Colonic mucosa (tissue), 4 donors: ENCODE measurements around the gene TIMP2. TPM values are rescaled to one million over a fixed set of nuclear protein-coding genes. Genes with fewer than 3 reads are reported as not detected.

Experiments used
- DNase-seq: peaks from one replicate; pipeline ENCODE4 v3.0.0-alpha.2; 2020
- H3K27ac ChIP-seq: fragments of 200-600 bp; one replicate; pipeline ENCODE4 v1.8.0; 2021
- H3K27me3 ChIP-seq: fragments of 200-600 bp; one replicate; pipeline ENCODE4 v1.8.0; 2021
- H3K36me3 ChIP-seq: fragments of 200-600 bp; one replicate; pipeline ENCODE4 v1.8.0; 2021
- H3K4me1 ChIP-seq: fragments of 200-600 bp; one replicate; pipeline ENCODE4 v1.8.0; 2021; ENCODE audit warnings: mild to moderate bottlenecking
- H3K4me3 ChIP-seq: fragments of 200-600 bp; one replicate; pipeline ENCODE4 v1.8.0; 2021
- H3K9ac ChIP-seq, 2 donors: one replicate each; pipeline ENCODE4 v1.7.0; 2013; ENCODE audit warnings: control low read depth in 2 of 2, low read depth in 2 of 2, low read length in 2 of 2
- H3K9me3 ChIP-seq: fragments of 200-600 bp; one replicate; pipeline ENCODE4 v1.8.0; 2021
- CTCF ChIP-seq: fragments of 200-600 bp; IDR thresholded peaks from one replicate; pipeline ENCODE4 v1.8.0; 2022; ENCODE audit warnings: antibody characterized with exemption, mild to moderate bottlenecking
- intact Hi-C: fragments of 100-400 bp; cut with DNase I; formaldehyde crosslinking; loops from one replicate; pipeline ENCODE4 v1.14.1; 2022
- total RNA-seq, 2 donors: library from RNA; stranded (reverse); fragmentation: NEBNext Ultra II Directional in 1 of 2; extraction: Animal tissue kit (Norgen Biotek cat#: 25700) in 1 of 2; gene quantifications; one replicate each; pipeline ENCODE4 v1.2.1, GENCODE V29; 2021
- donor health status: healthy.
- donor health status: DM: no; HTN: no; CAD: no.
- donor health status: DM: no; HTN: no; CAD: no.

TIMP2 gene
- total RNA-seq, 2 donors from 2014 or later: 42.8 to 86.1 TPM

GRCh38 chr17:78886954-78887353 lies 38.2 kb downstream of the TIMP2 start:
- peaks cover 5% of the 10 kb centered on the region for H3K4me1 ChIP-seq
- TF ChIP-seq CTCF: no peak

GRCh38 chr17:78885956-78886355 lies 39.2 kb downstream of the TIMP2 start:
- H3K9ac ChIP-seq: no peak overlapping the region
- peaks cover 5% of the 10 kb centered on the region for H3K4me1 ChIP-seq
- no peak overlapping the region for H3K27ac ChIP-seq

More at GRCh38 chr17:78886954-78887353, 38.2 kb downstream of the TIMP2 start:
- H3K27ac ChIP-seq: no peak overlapping the region
- no peak overlapping the region for H3K4me3 ChIP-seq
- H3K9ac ChIP-seq: no peak overlapping the region
- intact Hi-C loops: no loop called here
- DNase-seq: no peak
- no peaks in the 10 kb centered on the region for H3K9me3 ChIP-seq
- H3K36me3 ChIP-seq: no peaks in the 10 kb centered on the region
- H3K27me3 ChIP-seq: no peaks in the 10 kb centered on the region

GRCh38 chr17:78884876-78885667 lies 40.1 kb downstream of the TIMP2 start:
- DNase-seq: no peak
- intact Hi-C loops: no loop called here
- H3K27ac ChIP-seq: peak overlapping the region; percentile 86

More at GRCh38 chr17:78885956-78886355, 39.2 kb downstream of the TIMP2 start:
- Histone ChIP-seq H3K4me3 (no peak overlapping the region), H3K9me3 (no peaks in the 10 kb centered on the region), H3K36me3 (no peaks in the 10 kb centered on the region), H3K27me3 (no peaks in the 10 kb centered on the region)
- intact Hi-C loops: no loop called here
- no peak for DNase-seq
- TF ChIP-seq CTCF: no peak

GRCh38 chr17:78884148-78884825 lies 40.9 kb downstream of the TIMP2 start:
- DNase-seq: no peak
- TF ChIP-seq CTCF: no peak
- Histone ChIP-seq H3K27ac (peak overlapping the region; percentile 86), H3K4me1 (peaks cover 5% of the 10 kb centered on the region), H3K36me3 (no peaks in the 10 kb centered on the region), H3K9ac (peak overlapping the region; percentile 36 to 37), H3K9me3 (no peaks in the 10 kb centered on the region), H3K27me3 (no peaks in the 10 kb centered on the region), H3K4me3 (no peak overlapping the region)
- intact Hi-C loops: no loop called here

More at GRCh38 chr17:78884876-78885667, 40.1 kb downstream of the TIMP2 start:
- no peak for TF ChIP-seq CTCF
- Histone ChIP-seq H3K36me3 (no peaks in the 10 kb centered on the region), H3K27me3 (no peaks in the 10 kb centered on the region), H3K9ac (no peak overlapping the region), H3K4me1 (peaks cover 5% of the 10 kb centered on the region), H3K9me3 (no peaks in the 10 kb centered on the region), H3K4me3 (no peak overlapping the region)

GRCh38 chr17:78883533-78884131 lies 41.6 kb downstream of the TIMP2 start:
- DNase-seq: peak; percentile 53
- H3K27ac ChIP-seq: peak overlapping the region; percentile 86
- H3K9ac ChIP-seq: peak overlapping the region; percentile 36 to 40
- H3K4me1 ChIP-seq: peaks cover 10% of the 10 kb centered on the region
- no peaks in the 10 kb centered on the region for H3K36me3 ChIP-seq
- H3K9me3 ChIP-seq: no peaks in the 10 kb centered on the region
- H3K4me3 ChIP-seq: no peak overlapping the region
- no peak for TF ChIP-seq CTCF
- intact Hi-C loops: no loop called here
- no peaks in the 10 kb centered on the region for H3K27me3 ChIP-seq
